ENCODE results near the gene CD74. TPM values are rescaled to one million over a fixed set of nuclear protein-coding genes. Genes with fewer than 3 reads are reported as not detected.

Gene CD74
- total RNA-seq, 1 donor = 2,842 TPM

- DNase-seq (ENCODE audit: low read depth in 2 of 3, low spot score in 2 of 3) = peak in 2 of 3 donors; percentile 77 to 93
Measured at GRCh38 chr5:150411245-150411979, 1.3 kb downstream of the CD74 start.

GRCh38 chr5:150410524-150411244 lies 2.0 kb downstream of the CD74 start:
- peak in 2 of 3 donors; percentile 96 to 98 for DNase-seq (ENCODE audit: low read depth in 2 of 3, low spot score in 2 of 3)

GRCh38 chr5:150409638-150410523 lies 2.8 kb downstream of the CD74 start:
- peak in 2 of 3 donors; percentile 66 to 83 for DNase-seq (ENCODE audit: low read depth in 2 of 3, low spot score in 2 of 3)

GRCh38 chr5:150408231-150408943 lies 4.3 kb downstream of the CD74 start:
- peak in 1 of 3 donors; percentile 50 for DNase-seq (ENCODE audit: low read depth in 2 of 3, low spot score in 2 of 3)

GRCh38 chr5:150407096-150407720 lies 5.5 kb downstream of the CD74 start:
- peak in 1 of 3 donors; percentile 51 for DNase-seq (ENCODE audit: low read depth in 2 of 3, low spot score in 2 of 3)

- DNase-seq (ENCODE audit: low read depth in 2 of 3, low spot score in 2 of 3) = no peak
Measured at GRCh38 chr5:150406723-150407095, 6.0 kb downstream of the CD74 start.

GRCh38 chr5:150406103-150406722 lies 6.5 kb downstream of the CD74 start:
- peak in 1 of 3 donors; percentile 17 for DNase-seq (ENCODE audit: low read depth in 2 of 3, low spot score in 2 of 3)

GRCh38 chr5:150404941-150405816 lies 7.5 kb downstream of the CD74 start:
- peak in 1 of 3 donors; percentile 29 for DNase-seq (ENCODE audit: low read depth in 2 of 3, low spot score in 2 of 3)

- DNase-seq (ENCODE audit: low read depth in 2 of 3, low spot score in 2 of 3) = no peak
Measured at GRCh38 chr5:150404535-150404934, 8.2 kb downstream of the CD74 start.

- no peak for DNase-seq (ENCODE audit: low read depth in 2 of 3, low spot score in 2 of 3)
Measured at GRCh38 chr5:150404121-150404520, 8.6 kb downstream of the CD74 start.

- peak in 1 of 3 donors; percentile 41 for DNase-seq (ENCODE audit: low read depth in 2 of 3, low spot score in 2 of 3)
Measured at GRCh38 chr5:150402901-150403342, 9.8 kb downstream of the CD74 start.

- peak in 1 of 3 donors; percentile 39 for DNase-seq (ENCODE audit: low read depth in 2 of 3, low spot score in 2 of 3)
Measured at GRCh38 chr5:150402229-150402773, 10.4 kb downstream of the CD74 start.

GRCh38 chr5:150401376-150402228 lies 11.1 kb downstream of the CD74 start:
- DNase-seq (ENCODE audit: low read depth in 2 of 3, low spot score in 2 of 3) = peak in 1 of 3 donors; percentile 56

- DNase-seq (ENCODE audit: low read depth in 2 of 3, low spot score in 2 of 3) = no peak
Measured at GRCh38 chr5:150401076-150401375, 11.7 kb downstream of the CD74 start.

GRCh38 chr5:150400316-150401075 lies 12.2 kb downstream of the CD74 start:
- DNase-seq (ENCODE audit: low read depth in 2 of 3, low spot score in 2 of 3) = peak in 1 of 3 donors; percentile 70

GRCh38 chr5:150399524-150400211 lies 13.0 kb downstream of the CD74 start:
- DNase-seq (ENCODE audit: low read depth in 2 of 3, low spot score in 2 of 3) = peak in 1 of 3 donors; percentile 68

Measured in hematopoietic multipotent progenitor cell (in vitro differentiated cells).